Left ventricle myocardium inferior (tissue), 1 donor: ENCODE measurements around the gene PROX2. TPM values are rescaled to one million over a fixed set of nuclear protein-coding genes. Genes with fewer than 3 reads are reported as not detected.
A peak's percentile ranks its signal among the peaks of the same experiment; 100 is the strongest.

Experiments used
- DNase-seq: peaks from one replicate; pipeline ENCODE4 v3.0.0-alpha.2; 2020
- H3K27ac ChIP-seq: fragments of 200-600 bp; replicated peaks from 2 replicates; pipeline ENCODE4 v1.8.0; 2021
- H3K27me3 ChIP-seq: fragments of 200-600 bp; 2 replicates; pipeline ENCODE4 v1.8.0; 2021; ENCODE audit warnings: low read depth
- H3K36me3 ChIP-seq: fragments of 200-600 bp; 2 replicates; pipeline ENCODE4 v1.8.0; 2021
- H3K4me1 ChIP-seq: fragments of 200-600 bp; 2 replicates; pipeline ENCODE4 v1.8.0; 2021
- H3K4me3 ChIP-seq: fragments of 200-600 bp; 2 replicates; pipeline ENCODE4 v1.8.0; 2021; ENCODE audit warnings: mild to moderate bottlenecking, moderate library complexity
- H3K9me3 ChIP-seq: fragments of 200-600 bp; replicated peaks from 2 replicates; pipeline ENCODE4 v1.8.0; 2021
- intact Hi-C: fragments of 100-400 bp; cut with micrococcal nuclease; formaldehyde crosslinking; loops from one replicate; pipeline ENCODE4 v1.11.0; 2022
- total RNA-seq: library from RNA; stranded (reverse); fragmentation: NEBNext Ultra II Directional; extraction: Animal tissue kit (Norgen Biotek cat#: 25700); gene quantifications from one replicate; pipeline ENCODE4 v1.2.1, GENCODE V29; 2021
- TF ChIP-seq, protein P1 (sequence below): fragments of 200-600 bp; IDR thresholded peaks from 2 replicates; pipeline ENCODE4 v1.8.0; 2021; ENCODE audit warnings: antibody characterized with exemption, mild to moderate bottlenecking, borderline replicate concordance
- donor health status: DM: no; HTN: yes; CAD: no; lungs with severe emphysema.

The PROX2 gene
- total RNA-seq, 1 donor from 2014 or later: not detected

- H3K36me3 ChIP-seq: no peaks in the 10 kb centered on the region
- no peak for DNase-seq
- TF ChIP-seq, protein P1, sequence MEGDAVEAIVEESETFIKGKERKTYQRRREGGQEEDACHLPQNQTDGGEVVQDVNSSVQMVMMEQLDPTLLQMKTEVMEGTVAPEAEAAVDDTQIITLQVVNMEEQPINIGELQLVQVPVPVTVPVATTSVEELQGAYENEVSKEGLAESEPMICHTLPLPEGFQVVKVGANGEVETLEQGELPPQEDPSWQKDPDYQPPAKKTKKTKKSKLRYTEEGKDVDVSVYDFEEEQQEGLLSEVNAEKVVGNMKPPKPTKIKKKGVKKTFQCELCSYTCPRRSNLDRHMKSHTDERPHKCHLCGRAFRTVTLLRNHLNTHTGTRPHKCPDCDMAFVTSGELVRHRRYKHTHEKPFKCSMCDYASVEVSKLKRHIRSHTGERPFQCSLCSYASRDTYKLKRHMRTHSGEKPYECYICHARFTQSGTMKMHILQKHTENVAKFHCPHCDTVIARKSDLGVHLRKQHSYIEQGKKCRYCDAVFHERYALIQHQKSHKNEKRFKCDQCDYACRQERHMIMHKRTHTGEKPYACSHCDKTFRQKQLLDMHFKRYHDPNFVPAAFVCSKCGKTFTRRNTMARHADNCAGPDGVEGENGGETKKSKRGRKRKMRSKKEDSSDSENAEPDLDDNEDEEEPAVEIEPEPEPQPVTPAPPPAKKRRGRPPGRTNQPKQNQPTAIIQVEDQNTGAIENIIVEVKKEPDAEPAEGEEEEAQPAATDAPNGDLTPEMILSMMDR: no peak
- H3K4me1 ChIP-seq: peaks cover 67% of the 10 kb centered on the region
- no peaks in the 10 kb centered on the region for H3K9me3 ChIP-seq
- intact Hi-C loops: loop anchor here (5.0 kb wide), 1 partner anchor 42 kb away; no protein-coding TSS in a partner anchor
- H3K4me3 ChIP-seq: no peak overlapping the region
- no peaks in the 10 kb centered on the region for H3K27me3 ChIP-seq
- no peak overlapping the region for H3K27ac ChIP-seq
Measured at GRCh38 chr14:74909501-74909900, 33.6 kb upstream of the PROX2 start.

- Histone ChIP-seq H3K27me3 (no peaks in the 10 kb centered on the region), H3K27ac (no peak overlapping the region), H3K4me1 (peaks cover 61% of the 10 kb centered on the region), H3K9me3 (no peaks in the 10 kb centered on the region), H3K36me3 (no peaks in the 10 kb centered on the region), H3K4me3 (no peak overlapping the region)
- no peak for DNase-seq
- TF ChIP-seq, protein P1: no peak
- intact Hi-C loops: loop anchor here (5.0 kb wide), 1 partner anchor 42 kb away; no protein-coding TSS in a partner anchor
Measured at GRCh38 chr14:74908861-74909341, 33.0 kb upstream of the PROX2 start.

DNA sequence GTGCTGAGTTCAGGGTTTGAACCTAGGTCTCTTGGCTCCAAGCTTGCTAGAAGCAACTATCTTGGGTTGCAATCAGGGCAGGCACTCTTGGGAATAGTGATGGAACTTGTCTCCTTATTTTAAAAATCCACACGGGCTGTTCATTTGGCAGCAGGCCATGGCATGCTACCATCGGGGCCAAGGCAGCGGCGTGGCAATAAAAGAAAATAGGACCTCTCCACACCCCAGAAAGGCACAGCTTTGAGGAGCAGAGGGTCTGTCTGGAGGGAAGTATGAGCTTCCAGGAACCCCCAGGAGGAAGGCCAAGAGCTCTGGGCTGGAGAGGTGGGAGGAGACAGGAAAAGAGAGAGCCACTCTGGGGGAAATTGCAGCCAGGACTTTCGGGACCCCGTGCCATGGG lies 31.8 kb upstream of the PROX2 start:
- DNase-seq: no peak
- intact Hi-C loops: loop anchor here (5.0 kb wide), 1 partner anchor 40 kb away; no protein-coding TSS in a partner anchor
- Histone ChIP-seq H3K4me1 (peaks cover 62% of the 10 kb centered on the region), H3K4me3 (no peak overlapping the region), H3K36me3 (peaks cover 10% of the 10 kb centered on the region), H3K27ac (peak overlapping the region; percentile 35), H3K9me3 (no peaks in the 10 kb centered on the region), H3K27me3 (no peaks in the 10 kb centered on the region)
- TF ChIP-seq, protein P1: no peak

GRCh38 chr14:74906925-74907521 lies 31.1 kb upstream of the PROX2 start:
- TF ChIP-seq, protein P1: no peak
- Histone ChIP-seq H3K4me3 (no peak overlapping the region), H3K27me3 (no peaks in the 10 kb centered on the region), H3K4me1 (peaks cover 67% of the 10 kb centered on the region), H3K36me3 (peaks cover 17% of the 10 kb centered on the region), H3K27ac (peak overlapping the region; percentile 35), H3K9me3 (no peaks in the 10 kb centered on the region)
- no peak for DNase-seq
- intact Hi-C loops: loop anchor here (5.0 kb wide), 1 partner anchor 40 kb away; no protein-coding TSS in a partner anchor

GRCh38 chr14:74905595-74906142 lies 29.7 kb upstream of the PROX2 start:
- TF ChIP-seq, protein P1: peak; percentile 93
- Histone ChIP-seq H3K27me3 (no peaks in the 10 kb centered on the region), H3K9me3 (no peaks in the 10 kb centered on the region), H3K4me1 (peaks cover 64% of the 10 kb centered on the region), H3K4me3 (no peak overlapping the region), H3K27ac (peak overlapping the region; percentile 39), H3K36me3 (peaks cover 31% of the 10 kb centered on the region)
- intact Hi-C loops: loop anchor here (5.0 kb wide), 1 partner anchor 38 kb away; no protein-coding TSS in a partner anchor
- peak; percentile 72 for DNase-seq
